ENCODE measurements around the gene NCAM2. TPM values are rescaled to one million over a fixed set of nuclear protein-coding genes. Genes with fewer than 3 reads are reported as not detected.

The NCAM2 gene
- total RNA-seq, 1 experiment from 2014 or later: not detected

GRCh38 chr21:21463456-21463855, 465.2 kb downstream of the NCAM2 start:
- H3K27me3 ChIP-seq (ENCODE audit: insufficient read depth, low read length): no peaks in the 10 kb centered on the region
- no peaks in the 10 kb centered on the region for H3K36me3 ChIP-seq (ENCODE audit: control insufficient read depth in 1 of 2, insufficient read depth in 2 of 2, low read length in 2 of 2)
- no peaks in the 10 kb centered on the region for H4K20me1 ChIP-seq (ENCODE audit: insufficient read depth)
- H3K9ac ChIP-seq (ENCODE audit: low read length): no peak overlapping the region
- no peaks in the 10 kb centered on the region for H3K79me2 ChIP-seq (ENCODE audit: insufficient read depth, low read length)
- intact Hi-C loops (cut with micrococcal nuclease): no loop called here
- H2AFZ ChIP-seq (ENCODE audit: low read depth, low read length, poor library complexity, severe bottlenecking): no peak overlapping the region
- ChIA-PET CTCF (no interaction called here), RAD21 (ENCODE audit: low non-redundant PET in 1 of 2, low total read pairs in 2 of 2, uncharacterized antibody in 2 of 2, unreplicated experiment in 2 of 2) (no interaction called here), POLR2A (no interaction called here)
- BruUV-seq (replicated peaks): no TSS peak
- H3K9me2 ChIP-seq (ENCODE audit: insufficient read depth): no peaks in the 10 kb centered on the region
- no peaks in the 10 kb centered on the region for H3K4me1 ChIP-seq (ENCODE audit: control insufficient read depth in 1 of 2, insufficient read depth in 2 of 2, low read length in 2 of 2)
- H3K27ac ChIP-seq (ENCODE audit: low read depth, low read length): no peak overlapping the region
- H3K9me3 ChIP-seq (ENCODE audit: control insufficient read depth in 1 of 2, insufficient read depth in 1 of 2, low read depth in 1 of 2, low read length in 2 of 2): peaks cover 2 to 17% of the 10 kb centered on the region in 2 experiments; a peak in 2 of 4 replicates
- TF ChIP-seq ATF3 (IDR thresholded peaks at IDR 0.05) (no peak), MAX (IDR thresholded peaks at IDR 0.05) (no peak), ELF1 (IDR thresholded peaks at IDR 0.05; ENCODE audit: borderline replicate concordance, low read depth) (no peak), REST (IDR thresholded peaks at IDR 0.05; ENCODE audit: low read depth) (no peak), CEBPB (IDR thresholded peaks at IDR 0.05; ENCODE audit: low read depth) (no peak), POLR2A (IDR thresholded peaks at IDR 0.05; ENCODE audit: borderline replicate concordance, extremely low read depth, insufficient read depth, insufficient read length) (no peak), TCF7L2 (IDR thresholded peaks at IDR 0.05; ENCODE audit: borderline replicate concordance, extremely low read depth, insufficient read depth, insufficient read length) (no peak), EZH2 (IDR thresholded peaks at IDR 0.05) (no peak)
- H3K4me2 ChIP-seq (ENCODE audit: low read length): no peak overlapping the region
- no peak for DNase-seq (ENCODE audit: low read depth, low spot score)
- no peak overlapping the region for H3K4me3 ChIP-seq (replicated peaks in 1 of 2; ENCODE audit: low read depth in 1 of 2, low read length in 2 of 2)
- no peak for ATAC-seq

All from HCT116 (cell line).